KMS-11 (cell line): ENCODE measurements around the gene PTPN7.
"Not testable (repeated sequence)": the region's sequence is repeated elsewhere in the genome, so short reads cannot be mapped to it uniquely, and the experiment has no call there.

Source experiments
- H2AFZ ChIP-seq: fragments of 200-600 bp; sonication (generic); 2 replicates; pipeline ENCODE4 v1.6.1; 2016; ENCODE audit warnings: antibody characterized with exemption, mixed run types, low read depth
- H3K27ac ChIP-seq: fragments of 200-600 bp; sonication (generic); 2 replicates; pipeline ENCODE4 v1.6.1; 2016; ENCODE audit warnings: mild to moderate bottlenecking, mixed run types
- H3K27me3 ChIP-seq: fragments of 200-600 bp; sonication (generic); 2 replicates; pipeline ENCODE4 v1.6.1; 2017; ENCODE audit warnings: mild to moderate bottlenecking, low read depth, mixed run types, moderate library complexity; ENCODE audit not compliant: insufficient read depth
- H3K36me3 ChIP-seq: fragments of 200-600 bp; sonication (generic); 2 replicates; pipeline ENCODE4 v1.6.1; 2017; ENCODE audit warnings: mild to moderate bottlenecking, mixed run types; ENCODE audit not compliant: insufficient read depth
- H3K4me1 ChIP-seq: fragments of 200-600 bp; sonication (generic); 2 replicates; pipeline ENCODE4 v1.6.1; 2016; ENCODE audit warnings: mild to moderate bottlenecking, low read depth, mixed run types; ENCODE audit not compliant: poor library complexity, severe bottlenecking
- H3K4me2 ChIP-seq: fragments of 200-600 bp; sonication (generic); 2 replicates; pipeline ENCODE4 v1.7.0; 2016; ENCODE audit warnings: mild to moderate bottlenecking, mixed run types
- H3K4me3 ChIP-seq: fragments of 200-600 bp; sonication (generic); IDR thresholded peaks from 2 replicates; pipeline ENCODE4 v1.6.1; 2017; ENCODE audit warnings: low read depth, low read length, mixed read lengths; ENCODE audit not compliant: insufficient read depth
- H3K79me2 ChIP-seq: fragments of 200-600 bp; sonication (generic); 2 replicates; pipeline ENCODE4 v1.6.1; 2016; ENCODE audit warnings: low read depth, mixed run types; ENCODE audit not compliant: insufficient read depth
- H3K9ac ChIP-seq: fragments of 200-600 bp; sonication (generic); 2 replicates; pipeline ENCODE4 v1.6.1; 2016; ENCODE audit warnings: mild to moderate bottlenecking, mixed run types
- H4K20me1 ChIP-seq: fragments of 200-600 bp; sonication (generic); 2 replicates; pipeline ENCODE4 v1.6.1; 2016; ENCODE audit warnings: mild to moderate bottlenecking, mixed run types; ENCODE audit not compliant: insufficient read depth
- CTCF ChIP-seq: fragments of 200-600 bp; sonication (generic); conservative IDR thresholded peaks from 2 replicates; pipeline ENCODE4 v1.6.1; 2017; ENCODE audit warnings: low read depth, mild to moderate bottlenecking, antibody characterized with exemption, low read length, moderate library complexity, mixed read lengths

The PTPN7 gene

GRCh38 chr1:202113690-202114300, 46.6 kb downstream of the PTPN7 start:
- no peaks in the 10 kb centered on the region for H3K36me3 ChIP-seq
- no peaks in the 10 kb centered on the region for H3K27me3 ChIP-seq
- no peaks in the 10 kb centered on the region for H3K79me2 ChIP-seq
- peak overlapping the region; percentile 0; the same call in 1 of the 2 replicates for H2AFZ ChIP-seq
- H3K27ac ChIP-seq = no peak overlapping the region
- TF ChIP-seq CTCF = no peak
- no peak overlapping the region for H3K9ac ChIP-seq
- H3K4me3 ChIP-seq = no peak overlapping the region
- no peaks in the 10 kb centered on the region for H4K20me1 ChIP-seq
- peaks cover 33% of the 10 kb centered on the region for H3K4me1 ChIP-seq
- H3K4me2 ChIP-seq = peak overlapping the region; percentile 15; the same call in 1 of the 2 replicates

- Histone ChIP-seq H3K36me3 (no peaks in the 10 kb centered on the region), H3K4me1 (peaks cover 37% of the 10 kb centered on the region), H3K27ac (no peak overlapping the region), H4K20me1 (no peaks in the 10 kb centered on the region), H3K4me2 (peak overlapping the region; percentile 15; the same call in 1 of the 2 replicates), H3K4me3 (no peak overlapping the region), H2AFZ (peak overlapping the region; percentile 0; the same call in 1 of the 2 replicates), H3K27me3 (no peaks in the 10 kb centered on the region), H3K79me2 (no peaks in the 10 kb centered on the region), H3K9ac (no peak overlapping the region)
- TF ChIP-seq CTCF = no peak
These were observed 47.3 kb downstream of the PTPN7 start for GRCh38 chr1:202112859-202113689.

DNA sequence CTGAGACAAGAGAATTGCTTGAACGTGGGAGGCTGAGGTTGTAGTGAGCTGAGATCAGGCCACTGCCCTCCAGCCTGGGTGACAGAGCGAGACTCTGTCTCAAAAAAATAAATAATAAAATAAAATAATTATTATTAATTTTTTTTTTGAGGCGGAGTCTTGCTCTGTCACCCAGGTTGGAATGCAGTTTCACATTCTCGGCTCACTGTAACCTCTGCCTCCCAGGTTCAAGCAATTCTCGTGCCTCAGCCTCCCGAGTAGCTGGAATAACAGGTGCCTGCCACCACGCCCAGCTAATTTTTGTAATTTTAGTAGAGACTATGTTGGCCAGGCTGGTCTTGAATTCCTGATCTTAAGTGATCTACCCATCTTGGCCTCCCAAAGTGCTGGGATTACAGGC, 48.8 kb downstream of the PTPN7 start:
- H3K79me2 ChIP-seq, H4K20me1 ChIP-seq, H3K4me2 ChIP-seq, H3K4me3 ChIP-seq, H3K9ac ChIP-seq, H3K27ac ChIP-seq, H3K27me3 ChIP-seq, H2AFZ ChIP-seq, H3K36me3 ChIP-seq: not testable (repeated sequence)
- peaks cover 48% of the 10 kb centered on the region for H3K4me1 ChIP-seq

- no peak overlapping the region for H3K4me2 ChIP-seq
- H3K79me2 ChIP-seq = no peaks in the 10 kb centered on the region
- no peak for TF ChIP-seq CTCF
- no peaks in the 10 kb centered on the region for H4K20me1 ChIP-seq
- H3K4me1 ChIP-seq = peaks cover 54% of the 10 kb centered on the region
- H3K27ac ChIP-seq = no peak overlapping the region
- no peak overlapping the region for H3K9ac ChIP-seq
- no peaks in the 10 kb centered on the region for H3K36me3 ChIP-seq
- no peaks in the 10 kb centered on the region for H3K27me3 ChIP-seq
- no peak overlapping the region for H2AFZ ChIP-seq
- no peak overlapping the region for H3K4me3 ChIP-seq
These were observed 49.4 kb downstream of the PTPN7 start for GRCh38 chr1:202110977-202111376.
